Caco-2 (cell line): ENCODE data around the gene ROBO1. TPM values are rescaled to one million over a fixed set of nuclear protein-coding genes. Genes with fewer than 3 reads are reported as not detected.

Experiments
- BruUV-seq: library from RNA; stranded (reverse); fragments of 400-500 nt; replicated peaks from 2 replicates; lab custom pipeline; 2021; lab: Mats Ljungman, UMichigan
- CTCF ChIA-PET: fragments of 300-600 bp; sonication (Branson Sonifier 250); formaldehyde crosslinking; loops from one replicate; lab custom pipeline; 2022; ENCODE audit warnings: antibody characterized with exemption; lab: Charles Lee
- POLR2A ChIA-PET: fragments of 300-600 bp; sonication (Branson Sonifier 250); formaldehyde crosslinking; loops from one replicate; lab custom pipeline; 2022; ENCODE audit warnings: antibody characterized with exemption; lab: Charles Lee
- DNase-seq, 2 experiments: peaks; one replicate each; pipeline versions ENCODE4 v3.0.0 to v3.0.0-alpha.2; 2020 to 2022
- H3K27me3 ChIP-seq: replicated peaks from 2 replicates; pipeline ENCODE4 v1.6.0; 2011; ENCODE audit warnings: low read length; ENCODE audit not compliant: control insufficient read depth, insufficient read depth
- H3K36me3 ChIP-seq: 2 replicates; pipeline ENCODE4 v1.5.1; 2011; ENCODE audit warnings: low read length; ENCODE audit not compliant: control insufficient read depth, insufficient read depth
- H3K4me1 ChIP-seq: fragments of 250-450 bp; sonication (Bioruptor Pico); 2 replicates; pipeline ENCODE4 v1.5.1; 2020; ENCODE audit warnings: mild to moderate bottlenecking
- H3K4me3 ChIP-seq: 2 replicates; pipeline ENCODE4 v1.5.1; 2011; ENCODE audit warnings: low read depth, mild to moderate bottlenecking, control low read depth, low read length
- H3K9me3 ChIP-seq: fragments of 250-450 bp; sonication (Bioruptor Pico); 2 replicates; pipeline ENCODE4 v1.5.1; 2020; ENCODE audit warnings: mild to moderate bottlenecking, moderate library complexity
- H3K27ac Mint-ChIP-seq: one replicate; pipeline ENCODE4 v1.8.0; 2022; ENCODE audit warnings: mixed read lengths; ENCODE audit not compliant: unreplicated experiment
- H3K27me3 Mint-ChIP-seq: one replicate; pipeline ENCODE4 v1.8.0; 2022; ENCODE audit warnings: mixed read lengths; ENCODE audit not compliant: insufficient read depth, unreplicated experiment
- H3K36me3 Mint-ChIP-seq: one replicate; pipeline ENCODE4 v1.8.0; 2022; ENCODE audit warnings: mild to moderate bottlenecking, mixed read lengths; ENCODE audit not compliant: insufficient read depth, unreplicated experiment
- H3K4me1 Mint-ChIP-seq: one replicate; pipeline ENCODE4 v1.8.0; 2022; ENCODE audit warnings: low read depth, mixed read lengths; ENCODE audit not compliant: unreplicated experiment
- H3K4me3 Mint-ChIP-seq: one replicate; pipeline ENCODE4 v1.8.0; 2022; ENCODE audit warnings: mild to moderate bottlenecking, moderate library complexity, mixed read lengths; ENCODE audit not compliant: unreplicated experiment
- H3K9me3 Mint-ChIP-seq: one replicate; pipeline ENCODE4 v1.8.0; 2022; ENCODE audit warnings: mixed read lengths; ENCODE audit not compliant: unreplicated experiment
- intact Hi-C: fragments of 100-400 bp; cut with micrococcal nuclease; formaldehyde crosslinking; loops from one replicate; pipeline ENCODE4 v1.10.0; 2022; ENCODE audit not compliant: unreplicated experiment
- total RNA-seq: library from RNA; stranded (reverse); gene quantifications from 2 replicates; pipeline ENCODE4 v1.2.3, GENCODE V29; 2022
- TF ChIP-seq, protein P1 (sequence below), 2 experiments: fragments of 200-600 bp in 1 of 2; IDR thresholded peaks; 1 replicate in 1 of 2; 2 replicates in 1 of 2; pipeline versions ENCODE4 v1.5.1 to v1.8.0; 2011 to 2022; ENCODE audit warnings: antibody characterized with exemption in 1 of 2, control low read depth in 1 of 2, inconsistent platforms in 1 of 2, low read depth in 1 of 2, low read length in 1 of 2, mild to moderate bottlenecking in 1 of 2, moderate library complexity in 1 of 2; ENCODE audit not compliant: insufficient read depth in 1 of 2, severe bottlenecking in 1 of 2, unreplicated experiment in 1 of 2

ROBO1 gene
- total RNA-seq, 1 experiment from 2014 or later = 1.8 TPM

DNA sequence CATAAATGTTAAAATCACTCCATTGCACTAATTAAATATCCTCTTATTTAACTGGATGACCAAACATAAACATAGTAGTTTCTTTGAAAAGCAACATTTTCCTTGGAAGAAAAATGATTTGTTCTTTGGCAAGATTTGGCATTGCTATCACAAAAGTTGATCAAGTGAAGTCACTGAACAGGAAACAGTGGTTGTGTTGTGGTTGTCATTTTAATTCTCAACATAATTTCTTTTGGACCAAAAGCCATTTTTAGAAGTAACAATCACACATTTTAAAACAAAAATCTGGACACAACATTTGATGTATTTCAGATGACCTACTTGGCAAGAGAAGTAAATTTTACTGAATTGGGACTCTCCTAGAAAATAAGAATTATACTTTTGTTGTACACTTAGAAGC, 872.3 kb downstream of the ROBO1 start:
- intact Hi-C loops = no loop called here
- no peak overlapping the region for H3K4me3 Mint-ChIP-seq

DNA sequence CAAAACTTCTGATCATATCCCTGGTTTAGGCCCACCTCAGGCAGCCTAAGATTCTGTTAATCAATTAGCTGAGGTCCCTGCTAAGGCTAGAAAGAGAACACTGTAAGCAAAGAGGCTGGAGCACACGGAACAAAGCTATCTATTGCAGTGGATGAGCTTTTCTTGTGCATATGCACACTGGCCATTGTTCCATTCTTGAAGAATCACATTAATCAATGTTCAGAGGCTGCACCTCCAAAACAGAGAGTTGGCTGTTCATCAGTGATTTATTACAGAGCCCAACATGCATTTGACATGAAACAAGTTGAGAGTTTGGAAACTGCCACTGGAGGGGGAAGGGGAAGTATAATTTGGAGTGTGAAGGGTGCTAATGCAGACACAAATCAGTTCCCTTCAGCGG, 873.0 kb downstream of the ROBO1 start:
- intact Hi-C loops = no loop called here
- Mint-ChIP-seq H3K4me3 (no peak overlapping the region), H3K27me3 (no peaks in the 10 kb centered on the region), H3K36me3 (no peaks in the 10 kb centered on the region), H3K27ac (no peak overlapping the region), H3K9me3 (no peaks in the 10 kb centered on the region), H3K4me1 (no peaks in the 10 kb centered on the region)
- no peaks in the 10 kb centered on the region for H3K4me1 ChIP-seq
- H3K9me3 ChIP-seq = no peaks in the 10 kb centered on the region
- no peak for DNase-seq
- TF ChIP-seq, protein P1, sequence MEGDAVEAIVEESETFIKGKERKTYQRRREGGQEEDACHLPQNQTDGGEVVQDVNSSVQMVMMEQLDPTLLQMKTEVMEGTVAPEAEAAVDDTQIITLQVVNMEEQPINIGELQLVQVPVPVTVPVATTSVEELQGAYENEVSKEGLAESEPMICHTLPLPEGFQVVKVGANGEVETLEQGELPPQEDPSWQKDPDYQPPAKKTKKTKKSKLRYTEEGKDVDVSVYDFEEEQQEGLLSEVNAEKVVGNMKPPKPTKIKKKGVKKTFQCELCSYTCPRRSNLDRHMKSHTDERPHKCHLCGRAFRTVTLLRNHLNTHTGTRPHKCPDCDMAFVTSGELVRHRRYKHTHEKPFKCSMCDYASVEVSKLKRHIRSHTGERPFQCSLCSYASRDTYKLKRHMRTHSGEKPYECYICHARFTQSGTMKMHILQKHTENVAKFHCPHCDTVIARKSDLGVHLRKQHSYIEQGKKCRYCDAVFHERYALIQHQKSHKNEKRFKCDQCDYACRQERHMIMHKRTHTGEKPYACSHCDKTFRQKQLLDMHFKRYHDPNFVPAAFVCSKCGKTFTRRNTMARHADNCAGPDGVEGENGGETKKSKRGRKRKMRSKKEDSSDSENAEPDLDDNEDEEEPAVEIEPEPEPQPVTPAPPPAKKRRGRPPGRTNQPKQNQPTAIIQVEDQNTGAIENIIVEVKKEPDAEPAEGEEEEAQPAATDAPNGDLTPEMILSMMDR (IDR thresholded peaks at IDR 0.05; ENCODE audit: insufficient read depth in 1 of 2, low read depth in 1 of 2, low read length in 1 of 2, severe bottlenecking in 1 of 2, unreplicated experiment in 1 of 2) = no peak
- BruUV-seq = no TSS peak
- H3K36me3 ChIP-seq = no peaks in the 10 kb centered on the region
- no peak overlapping the region for H3K4me3 ChIP-seq
- no peaks in the 10 kb centered on the region for H3K27me3 ChIP-seq
- ChIA-PET CTCF (no interaction called here), POLR2A (no interaction called here)

More for the DNA sequence above, 872.3 kb downstream of the ROBO1 start:
- Mint-ChIP-seq H3K9me3 (no peaks in the 10 kb centered on the region), H3K4me1 (no peaks in the 10 kb centered on the region), H3K27ac (no peak overlapping the region), H3K36me3 (no peaks in the 10 kb centered on the region), H3K27me3 (no peaks in the 10 kb centered on the region)
- TF ChIP-seq, protein P1 (IDR thresholded peaks at IDR 0.05; ENCODE audit: insufficient read depth in 1 of 2, low read depth in 1 of 2, low read length in 1 of 2, severe bottlenecking in 1 of 2, unreplicated experiment in 1 of 2) = no peak
- Histone ChIP-seq H3K4me1 (no peaks in the 10 kb centered on the region), H3K4me3 (no peak overlapping the region), H3K36me3 (no peaks in the 10 kb centered on the region), H3K9me3 (no peaks in the 10 kb centered on the region), H3K27me3 (no peaks in the 10 kb centered on the region)
- no TSS peak for BruUV-seq
- POLR2A ChIA-PET = no interaction called here
- no peak for DNase-seq
- CTCF ChIA-PET = no interaction called here

DNA sequence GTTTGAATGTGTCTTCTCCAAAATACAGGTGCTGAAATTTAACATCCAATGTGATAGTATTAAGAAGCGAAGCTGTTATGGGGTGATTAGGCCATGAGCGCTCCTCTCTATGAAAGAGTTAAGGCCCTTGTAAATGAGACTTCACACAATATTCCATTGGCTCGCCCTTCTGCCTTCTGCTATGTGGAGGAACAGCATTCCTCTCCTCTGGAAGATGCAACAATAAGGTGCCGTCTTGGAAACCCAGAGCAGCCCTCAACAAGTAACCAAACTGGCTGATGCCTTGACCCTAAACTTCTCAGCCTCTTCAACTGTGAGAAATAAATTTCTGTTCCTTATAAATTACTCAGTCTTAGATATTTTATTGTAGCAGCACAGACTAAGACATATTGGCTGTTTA, 874.6 kb downstream of the ROBO1 start:
- H3K9me3 ChIP-seq = no peaks in the 10 kb centered on the region
- Mint-ChIP-seq H3K9me3 (no peaks in the 10 kb centered on the region), H3K36me3 (no peaks in the 10 kb centered on the region), H3K4me1 (no peaks in the 10 kb centered on the region), H3K27me3 (no peaks in the 10 kb centered on the region), H3K27ac (no peak overlapping the region), H3K4me3 (no peak overlapping the region)
- no peak overlapping the region for H3K4me3 ChIP-seq
- BruUV-seq = no TSS peak
- ChIA-PET CTCF (no interaction called here), POLR2A (no interaction called here)
- no peaks in the 10 kb centered on the region for H3K27me3 ChIP-seq
- DNase-seq = no peak
- intact Hi-C loops = no loop called here
- H3K36me3 ChIP-seq = no peaks in the 10 kb centered on the region
- no peaks in the 10 kb centered on the region for H3K4me1 ChIP-seq
- TF ChIP-seq, protein P1 (IDR thresholded peaks at IDR 0.05; ENCODE audit: insufficient read depth in 1 of 2, low read depth in 1 of 2, low read length in 1 of 2, severe bottlenecking in 1 of 2, unreplicated experiment in 1 of 2) = no peak
